Suprapubic skin (tissue), 4 donors: Measurements from ENCODE around the gene AJAP1.

Source experiments
- CTCF ChIP-seq, 2 donors: fragments of 200-600 bp in 1 of 2; fragments of 450-650 bp in 1 of 2; sonication (generic) in 1 of 2; IDR thresholded peaks; one replicate each; pipeline ENCODE4 v1.5.1; 2016 to 2019; ENCODE audit warnings: antibody characterized with exemption in 2 of 2, mild to moderate bottlenecking in 1 of 2, moderate library complexity in 1 of 2
- EP300 ChIP-seq: sonication (generic); formaldehyde crosslinking; IDR thresholded peaks from one replicate; pipeline ENCODE4 v1.6.1; 2017; ENCODE audit warnings: antibody characterized with exemption
- POLR2A ChIP-seq, 2 donors: fragments of 450-650 bp; IDR thresholded peaks; one replicate each; pipeline ENCODE4 v1.6.1; 2017; ENCODE audit warnings: antibody characterized with exemption in 2 of 2, mild to moderate bottlenecking in 2 of 2, moderate library complexity in 2 of 2
- POLR2AphosphoS5 ChIP-seq, 3 donors: sonication (generic); formaldehyde crosslinking; IDR thresholded peaks; one replicate each; pipeline ENCODE4 v1.6.1; 2017; ENCODE audit warnings: antibody characterized with exemption in 3 of 3

GRCh38 chr1:4697801-4698200 lies 43.4 kb downstream of the AJAP1 start:
- TF ChIP-seq POLR2AphosphoS5 (IDR thresholded peaks at IDR 0.05) (no peak), EP300 (no peak), CTCF (IDR thresholded peaks at IDR 0.05) (no peak), POLR2A (IDR thresholded peaks at IDR 0.05) (no peak)
